ENCODE measurements around the gene DGUOK.
"Not testable (repeated sequence)": the region's sequence is repeated elsewhere in the genome, so short reads cannot be mapped to it uniquely, and the experiment has no call there.

- not testable (repeated sequence) for TF ChIP-seq CTCF, POLR2A (IDR thresholded peaks at IDR 0.05)
These were observed 13.4 kb downstream of the DGUOK start for GRCh38 chr2:73940066-73940465.
